HepG2 (cell line): ENCODE measurements around the gene BCAS3. TPM values are rescaled to one million over a fixed set of nuclear protein-coding genes. Genes with fewer than 3 reads are reported as not detected.

Source experiments
- ATRX ChIP-seq: sonication (generic); formaldehyde crosslinking; IDR thresholded peaks from 2 replicates; pipeline ENCODE4 v1.4.0; 2020; ENCODE audit warnings: missing genetic modification reagents, borderline replicate concordance
- HOXA7 ChIP-seq: sonication (generic); formaldehyde crosslinking; IDR thresholded peaks from 2 replicates; pipeline ENCODE4 v1.8.1; 2022; ENCODE audit warnings: mild to moderate bottlenecking, missing genetic modification reagents, moderate library complexity
- MAFK ChIP-seq, 2 experiments: IDR thresholded peaks in 1 of 2; conservative IDR thresholded peaks in 1 of 2; 2 replicates each; pipeline ENCODE4 v1.6.1; 2011; ENCODE audit warnings: improper control_type of control experiment in 2 of 2, low read length in 2 of 2
- MAZ ChIP-seq, 2 experiments: sonication (generic) in 1 of 2; formaldehyde crosslinking in 1 of 2; IDR thresholded peaks; 2 replicates each; pipeline versions ENCODE4 v1.5.0 to v1.6.1; 2012 to 2020; ENCODE audit warnings: low read depth in 2 of 2, mild to moderate bottlenecking in 2 of 2, borderline replicate concordance in 1 of 2, improper control_type of control experiment in 1 of 2, low read length in 1 of 2, missing genetic modification reagents in 1 of 2, moderate library complexity in 1 of 2
- NONO ChIP-seq, 2 experiments: fragments of 450-650 bp in 1 of 2; sonication (generic) in 1 of 2; formaldehyde crosslinking in 1 of 2; IDR thresholded peaks in 1 of 2; conservative IDR thresholded peaks in 1 of 2; 2 replicates each; pipeline versions ENCODE4 v1.6.1 to v1.8.0; 2017 to 2022; ENCODE audit warnings: mild to moderate bottlenecking in 1 of 2, missing genetic modification reagents in 1 of 2, moderate library complexity in 1 of 2
- PCBP1 ChIP-seq: fragments of 200-400 bp; formaldehyde crosslinking; IDR thresholded peaks from 2 replicates; pipeline ENCODE4 v1.6.1; 2017; ENCODE audit warnings: mild to moderate bottlenecking, low read depth, low read length, borderline replicate concordance
- PTBP1 ChIP-seq: fragments of 200-400 bp; formaldehyde crosslinking; IDR thresholded peaks from 2 replicates; pipeline ENCODE4 v1.6.1; 2018; ENCODE audit warnings: low read length, low read depth; ENCODE audit not compliant: poor library complexity, severe bottlenecking
- SMAD9 ChIP-seq: sonication (generic); formaldehyde crosslinking; IDR thresholded peaks from 2 replicates; pipeline ENCODE4 v1.5.1; 2020; ENCODE audit warnings: mild to moderate bottlenecking, missing genetic modification reagents
- SP140L ChIP-seq: sonication (generic); formaldehyde crosslinking; IDR thresholded peaks from 2 replicates; pipeline ENCODE4 v1.4.0; 2020; ENCODE audit warnings: missing genetic modification reagents, borderline replicate concordance
- TBP ChIP-seq: sonication (generic); formaldehyde crosslinking; IDR thresholded peaks from 2 replicates; pipeline ENCODE4 v1.5.0; 2020; ENCODE audit warnings: missing genetic modification reagents
- XBP1 ChIP-seq: sonication (generic); formaldehyde crosslinking; IDR thresholded peaks from 2 replicates; pipeline ENCODE4 v1.5.0; 2020; ENCODE audit warnings: missing genetic modification reagents
- ZBTB25 ChIP-seq: IDR thresholded peaks from 2 replicates; pipeline ENCODE4 v1.6.1; 2018; ENCODE audit warnings: missing genetic modification reagents
- ZBTB42 ChIP-seq: sonication (generic); formaldehyde crosslinking; IDR thresholded peaks from 2 replicates; pipeline ENCODE4 v1.5.0; 2020; ENCODE audit warnings: mild to moderate bottlenecking, missing genetic modification reagents
- ZEB1 ChIP-seq: IDR thresholded peaks from 2 replicates; pipeline ENCODE4 v1.6.1; 2012; ENCODE audit warnings: mild to moderate bottlenecking, low read depth, inconsistent platforms; ENCODE audit not compliant: insufficient replicate concordance
- ZNF138 ChIP-seq: sonication (generic); formaldehyde crosslinking; IDR thresholded peaks from 2 replicates; pipeline ENCODE4 v1.5.0; 2020; ENCODE audit warnings: mild to moderate bottlenecking, low read depth, missing genetic modification reagents
- ZNF441 ChIP-seq: sonication (generic); formaldehyde crosslinking; IDR thresholded peaks from 2 replicates; pipeline ENCODE4 v1.7.0; 2021; ENCODE audit warnings: missing genetic modification reagents, borderline replicate concordance
- ZNF556 ChIP-seq: sonication (generic); formaldehyde crosslinking; IDR thresholded peaks from 2 replicates; pipeline ENCODE4 v1.4.0; 2020; ENCODE audit warnings: mild to moderate bottlenecking, missing genetic modification reagents, borderline replicate concordance
- ZNF724P ChIP-seq: sonication (generic); formaldehyde crosslinking; IDR thresholded peaks from 2 replicates; pipeline ENCODE4 v1.8.0; 2022; ENCODE audit warnings: missing genetic modification reagents, borderline replicate concordance
- ZNF780A ChIP-seq: sonication (generic); formaldehyde crosslinking; IDR thresholded peaks from 2 replicates; pipeline ENCODE4 v1.8.0; 2022; ENCODE audit warnings: mild to moderate bottlenecking, missing genetic modification reagents, moderate library complexity
- ZNF800 ChIP-seq: sonication (generic); formaldehyde crosslinking; IDR thresholded peaks from 2 replicates; pipeline ENCODE4 v1.4.0; 2020; ENCODE audit warnings: missing genetic modification reagents
- polyA plus RNA-seq, 8 experiments: library from polyadenylated mRNA; depleted of rRNA in 3 of 8; stranded (reverse) in 7 of 8; unstranded in 1 of 8; fragments of >200 nt; fragmentation: Illumina TruSeq in 4 of 8; extraction: Trizol in 4 of 8; gene quantifications; 2 replicates each; pipeline versions ENCODE4 v1.2.1 to v1.2.3, GENCODE V29; 2011 to 2016; ENCODE audit warnings: low read depth in 4 of 8, missing spikeins in 1 of 8, mixed read lengths in 1 of 8; ENCODE audit not compliant: insufficient read depth in 1 of 8
- total RNA-seq, 5 experiments: library from RNA; depleted of rRNA; stranded (reverse); fragments of >200 nt; fragmentation: Illumina TruSeq; extraction: Trizol; gene quantifications; 2 replicates each; pipeline ENCODE4 v1.2.3, GENCODE V29; 2016; ENCODE audit warnings: low read depth in 1 of 5
- TF ChIP-seq, protein P1 (sequence below): sonication (generic); formaldehyde crosslinking; IDR thresholded peaks from 2 replicates; pipeline ENCODE4 v1.5.0; 2020; ENCODE audit warnings: missing genetic modification reagents
- TF ChIP-seq, protein P2 (sequence below): sonication (generic); formaldehyde crosslinking; IDR thresholded peaks from 2 replicates; pipeline ENCODE4 v1.5.0; 2020; ENCODE audit warnings: mild to moderate bottlenecking, missing genetic modification reagents, moderate library complexity

The BCAS3 gene
- total and polyA plus RNA-seq, 2 of the 13 experiments (the other 11 are each of a cell fraction or from before 2014, with no cell fraction given) = 10.7 to 11.2 TPM

DNA sequence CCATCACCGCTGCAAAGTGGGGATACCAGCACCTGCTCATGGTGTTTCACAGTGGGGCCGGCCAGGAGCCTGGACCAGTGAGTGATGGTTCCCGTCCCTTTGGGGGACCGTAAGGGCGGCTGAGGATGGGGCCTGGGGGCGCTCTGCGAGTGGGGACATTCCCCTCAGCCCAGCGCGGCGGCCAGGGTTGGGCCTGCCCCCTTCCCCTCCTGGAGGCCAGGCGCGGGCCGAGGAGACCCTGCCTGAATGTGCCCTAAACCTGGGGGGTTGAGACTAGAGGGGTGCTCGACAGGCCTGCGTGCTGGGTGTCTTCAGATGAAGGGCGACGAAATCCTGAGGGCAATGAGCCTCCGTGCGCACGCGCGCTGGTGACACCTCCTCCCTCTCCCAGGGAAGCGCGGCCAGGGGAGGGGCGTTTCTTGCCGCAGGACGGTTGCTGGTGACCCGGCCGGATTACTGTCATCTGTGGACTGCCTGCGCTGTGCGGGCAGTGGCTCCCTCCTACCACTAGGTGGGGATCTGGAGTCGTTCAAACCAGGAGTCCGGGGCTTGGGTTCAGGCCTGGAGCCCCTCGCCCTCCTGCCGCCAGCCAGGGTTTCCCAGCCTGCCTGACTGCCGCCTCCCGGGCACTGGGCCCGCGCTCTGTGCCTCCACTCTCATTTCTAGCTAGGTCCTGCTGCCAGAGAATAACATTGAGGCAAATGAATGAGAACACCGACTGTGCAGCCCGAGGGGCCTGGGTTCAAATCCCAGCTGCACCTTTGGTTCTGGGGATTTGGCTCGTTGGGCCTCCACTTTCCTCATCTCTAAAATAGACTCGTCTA is 739.1 kb downstream of the BCAS3 start (continued):
- no peak for TF ChIP-seq XBP1 (CRISPR knock-in tag)
- no peak for TF ChIP-seq SP140L (CRISPR knock-in tag)
- no peak for TF ChIP-seq MAFK (conservative IDR thresholded peaks at IDR 0.05 in 1 of 2, IDR thresholded peaks at IDR 0.05 in 1 of 2; ENCODE audit: low read length in 2 of 2)
- peak; percentile 94; the same call in 1 of the 2 replicates for TF ChIP-seq PCBP1
- TF ChIP-seq ZNF800 (CRISPR knock-in tag) = peak; percentile 53; the same call in 1 of the 2 replicates
- 0 out of 2 replicates have a peak, but pooled peaks have one; percentile 59 for TF ChIP-seq MAZ (IDR thresholded peaks at IDR 0.05; ENCODE audit: borderline replicate concordance, low read depth, low read length)
- peak; percentile 70 for TF ChIP-seq MAZ (CRISPR knock-in tag; IDR thresholded peaks at IDR 0.05; ENCODE audit: low read depth)
- TF ChIP-seq ZEB1 = peak; percentile 13
- no peak for TF ChIP-seq ZNF780A (CRISPR knock-in tag)
- no peak for TF ChIP-seq PTBP1
- TF ChIP-seq ZNF724P (CRISPR knock-in tag) = peak; percentile 46; the same call in 1 of the 2 replicates
- no peak for TF ChIP-seq ZBTB42
- no peak for TF ChIP-seq SMAD9 (CRISPR knock-in tag)
- TF ChIP-seq, protein P1, sequence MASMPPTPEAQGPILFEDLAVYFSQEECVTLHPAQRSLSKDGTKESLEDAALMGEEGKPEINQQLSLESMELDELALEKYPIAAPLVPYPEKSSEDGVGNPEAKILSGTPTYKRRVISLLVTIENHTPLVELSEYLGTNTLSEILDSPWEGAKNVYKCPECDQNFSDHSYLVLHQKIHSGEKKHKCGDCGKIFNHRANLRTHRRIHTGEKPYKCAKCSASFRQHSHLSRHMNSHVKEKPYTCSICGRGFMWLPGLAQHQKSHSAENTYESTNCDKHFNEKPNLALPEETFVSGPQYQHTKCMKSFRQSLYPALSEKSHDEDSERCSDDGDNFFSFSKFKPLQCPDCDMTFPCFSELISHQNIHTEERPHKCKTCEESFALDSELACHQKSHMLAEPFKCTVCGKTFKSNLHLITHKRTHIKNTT (CRISPR knock-in tag) = no peak
- peak; percentile 17; the same call in 1 of the 2 replicates for TF ChIP-seq ZNF441 (CRISPR knock-in tag)
- no peak; the same call in 1 of the 2 replicates for TF ChIP-seq TBP (CRISPR knock-in tag)
- no peak for TF ChIP-seq NONO (IDR thresholded peaks at IDR 0.05)
- no peak for TF ChIP-seq NONO (CRISPR knock-in tag; conservative IDR thresholded peaks at IDR 0.05)
- TF ChIP-seq ZNF138 (CRISPR knock-in tag) = no peak
- no peak for TF ChIP-seq ATRX (CRISPR knock-in tag)
- TF ChIP-seq HOXA7 (CRISPR knock-in tag) = no peak
- TF ChIP-seq, protein P2, sequence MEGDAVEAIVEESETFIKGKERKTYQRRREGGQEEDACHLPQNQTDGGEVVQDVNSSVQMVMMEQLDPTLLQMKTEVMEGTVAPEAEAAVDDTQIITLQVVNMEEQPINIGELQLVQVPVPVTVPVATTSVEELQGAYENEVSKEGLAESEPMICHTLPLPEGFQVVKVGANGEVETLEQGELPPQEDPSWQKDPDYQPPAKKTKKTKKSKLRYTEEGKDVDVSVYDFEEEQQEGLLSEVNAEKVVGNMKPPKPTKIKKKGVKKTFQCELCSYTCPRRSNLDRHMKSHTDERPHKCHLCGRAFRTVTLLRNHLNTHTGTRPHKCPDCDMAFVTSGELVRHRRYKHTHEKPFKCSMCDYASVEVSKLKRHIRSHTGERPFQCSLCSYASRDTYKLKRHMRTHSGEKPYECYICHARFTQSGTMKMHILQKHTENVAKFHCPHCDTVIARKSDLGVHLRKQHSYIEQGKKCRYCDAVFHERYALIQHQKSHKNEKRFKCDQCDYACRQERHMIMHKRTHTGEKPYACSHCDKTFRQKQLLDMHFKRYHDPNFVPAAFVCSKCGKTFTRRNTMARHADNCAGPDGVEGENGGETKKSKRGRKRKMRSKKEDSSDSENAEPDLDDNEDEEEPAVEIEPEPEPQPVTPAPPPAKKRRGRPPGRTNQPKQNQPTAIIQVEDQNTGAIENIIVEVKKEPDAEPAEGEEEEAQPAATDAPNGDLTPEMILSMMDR (CRISPR knock-in tag) = peak; percentile 99
- TF ChIP-seq ZNF556 (CRISPR knock-in tag) = no peak
- no peak for TF ChIP-seq ZBTB25 (CRISPR knock-in tag)
